Endothelial cell (in vitro differentiated cells): Measurements from ENCODE around the gene ECHS1. TPM values are rescaled to one million over a fixed set of nuclear protein-coding genes. Genes with fewer than 3 reads are reported as not detected.
A peak's percentile ranks its signal among the peaks of the same experiment; 100 is the strongest.

ENCODE experiments used
- DNase-seq: peaks from one replicate; pipeline ENCODE4 v3.0.0; 2021; ENCODE audit warnings: low spot score
- H3K27ac Mint-ChIP-seq: one replicate; pipeline ENCODE4 v1.8.0; 2021; ENCODE audit warnings: mixed read lengths, inconsistent platforms; ENCODE audit not compliant: unreplicated experiment
- H3K27me3 Mint-ChIP-seq: one replicate; pipeline ENCODE4 v1.8.0; 2021; ENCODE audit warnings: mild to moderate bottlenecking, moderate library complexity, mixed read lengths, inconsistent platforms; ENCODE audit not compliant: unreplicated experiment
- H3K36me3 Mint-ChIP-seq: one replicate; pipeline ENCODE4 v1.8.0; 2021; ENCODE audit warnings: mild to moderate bottlenecking, low read depth, mixed read lengths, inconsistent platforms; ENCODE audit not compliant: unreplicated experiment
- H3K4me1 Mint-ChIP-seq: one replicate; pipeline ENCODE4 v1.8.0; 2021; ENCODE audit warnings: mild to moderate bottlenecking, mixed read lengths, inconsistent platforms; ENCODE audit not compliant: unreplicated experiment
- H3K4me3 Mint-ChIP-seq: one replicate; pipeline ENCODE4 v1.8.0; 2021; ENCODE audit warnings: mild to moderate bottlenecking, mixed read lengths, inconsistent platforms; ENCODE audit not compliant: unreplicated experiment
- H3K9me3 Mint-ChIP-seq: one replicate; pipeline ENCODE4 v1.8.0; 2021; ENCODE audit warnings: mixed read lengths, inconsistent platforms; ENCODE audit not compliant: unreplicated experiment
- total RNA-seq: library from RNA; stranded (reverse); fragmentation: NEBNext Ultra II Directional; extraction: Animal tissue kit (Norgen Biotek cat#: 25700); gene quantifications from one replicate; pipeline ENCODE4 v1.2.1, GENCODE V29; 2021; ENCODE audit not compliant: unreplicated experiment
- TF ChIP-seq, protein P1 (sequence below): fragments of 200-600 bp; sonication (generic); IDR thresholded peaks from one replicate; pipeline ENCODE4 v1.5.0; 2021; ENCODE audit warnings: antibody characterized with exemption; ENCODE audit not compliant: unreplicated experiment

The ECHS1 gene
- total RNA-seq, 1 donor from 2014 or later, result 69.6 TPM

DNA sequence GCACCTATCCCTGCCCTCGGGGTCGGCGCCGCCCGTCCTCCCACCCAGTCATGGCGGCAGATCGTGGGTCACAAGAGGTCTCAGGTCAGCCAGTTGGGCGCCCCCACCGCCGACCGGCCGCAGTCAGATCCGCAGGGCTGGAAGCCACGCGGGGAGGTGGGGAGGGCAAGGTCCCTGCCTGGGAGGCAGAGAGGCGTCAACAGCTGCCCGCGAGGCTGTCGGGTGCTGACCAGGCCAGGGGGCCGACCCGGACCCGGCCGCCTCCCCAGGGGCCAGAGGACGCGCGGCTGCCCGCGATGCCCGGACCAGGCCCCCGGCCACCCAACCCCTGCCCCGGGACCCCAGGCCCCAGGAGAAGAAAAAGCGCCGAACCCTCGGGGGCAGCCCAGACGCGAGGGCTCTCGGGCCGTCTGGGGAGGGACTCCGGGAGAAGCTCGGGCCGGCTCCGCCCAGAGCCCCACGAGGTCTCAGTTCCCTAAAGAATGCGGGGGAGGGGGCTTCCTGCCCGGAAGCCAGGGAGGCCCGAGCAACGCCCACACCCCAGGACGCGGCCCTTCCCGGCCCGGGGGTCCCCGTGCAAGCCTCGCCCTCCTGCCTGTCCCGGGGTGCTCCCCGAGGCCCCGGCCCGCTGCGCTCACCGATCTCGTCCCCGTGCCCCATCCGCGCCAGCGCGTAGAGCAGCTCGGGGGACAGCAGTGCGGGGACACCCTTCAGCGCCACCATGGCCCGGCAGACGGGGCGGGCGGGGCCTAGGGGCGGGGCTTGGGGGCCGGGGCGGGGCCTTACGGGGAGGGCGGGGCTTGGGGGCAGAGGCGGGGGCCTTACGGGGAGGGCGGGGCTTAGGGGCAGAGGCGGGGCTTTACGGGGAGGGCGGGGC, 15.6 kb downstream of the ECHS1 start, which contains the start of gene FUOM:
TSS of gene FUOM (minus strand) at position 735 of the 877 bp plus-strand sequence. CDS start at position 723, 12 bp downstream.
- peaks cover 11% of the 10 kb centered on the region for H3K27me3 Mint-ChIP-seq
- peak; percentile 68 for DNase-seq
- H3K36me3 Mint-ChIP-seq, result peaks cover 11% of the 10 kb centered on the region
- TF ChIP-seq, protein P1, sequence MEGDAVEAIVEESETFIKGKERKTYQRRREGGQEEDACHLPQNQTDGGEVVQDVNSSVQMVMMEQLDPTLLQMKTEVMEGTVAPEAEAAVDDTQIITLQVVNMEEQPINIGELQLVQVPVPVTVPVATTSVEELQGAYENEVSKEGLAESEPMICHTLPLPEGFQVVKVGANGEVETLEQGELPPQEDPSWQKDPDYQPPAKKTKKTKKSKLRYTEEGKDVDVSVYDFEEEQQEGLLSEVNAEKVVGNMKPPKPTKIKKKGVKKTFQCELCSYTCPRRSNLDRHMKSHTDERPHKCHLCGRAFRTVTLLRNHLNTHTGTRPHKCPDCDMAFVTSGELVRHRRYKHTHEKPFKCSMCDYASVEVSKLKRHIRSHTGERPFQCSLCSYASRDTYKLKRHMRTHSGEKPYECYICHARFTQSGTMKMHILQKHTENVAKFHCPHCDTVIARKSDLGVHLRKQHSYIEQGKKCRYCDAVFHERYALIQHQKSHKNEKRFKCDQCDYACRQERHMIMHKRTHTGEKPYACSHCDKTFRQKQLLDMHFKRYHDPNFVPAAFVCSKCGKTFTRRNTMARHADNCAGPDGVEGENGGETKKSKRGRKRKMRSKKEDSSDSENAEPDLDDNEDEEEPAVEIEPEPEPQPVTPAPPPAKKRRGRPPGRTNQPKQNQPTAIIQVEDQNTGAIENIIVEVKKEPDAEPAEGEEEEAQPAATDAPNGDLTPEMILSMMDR, result no peak
- H3K9me3 Mint-ChIP-seq, result no peaks in the 10 kb centered on the region
- H3K4me1 Mint-ChIP-seq, result no peaks in the 10 kb centered on the region
- no peak within 1 kb of the TSS for H3K4me3 Mint-ChIP-seq
- H3K27ac Mint-ChIP-seq, result no peak within 1 kb of the TSS

DNA sequence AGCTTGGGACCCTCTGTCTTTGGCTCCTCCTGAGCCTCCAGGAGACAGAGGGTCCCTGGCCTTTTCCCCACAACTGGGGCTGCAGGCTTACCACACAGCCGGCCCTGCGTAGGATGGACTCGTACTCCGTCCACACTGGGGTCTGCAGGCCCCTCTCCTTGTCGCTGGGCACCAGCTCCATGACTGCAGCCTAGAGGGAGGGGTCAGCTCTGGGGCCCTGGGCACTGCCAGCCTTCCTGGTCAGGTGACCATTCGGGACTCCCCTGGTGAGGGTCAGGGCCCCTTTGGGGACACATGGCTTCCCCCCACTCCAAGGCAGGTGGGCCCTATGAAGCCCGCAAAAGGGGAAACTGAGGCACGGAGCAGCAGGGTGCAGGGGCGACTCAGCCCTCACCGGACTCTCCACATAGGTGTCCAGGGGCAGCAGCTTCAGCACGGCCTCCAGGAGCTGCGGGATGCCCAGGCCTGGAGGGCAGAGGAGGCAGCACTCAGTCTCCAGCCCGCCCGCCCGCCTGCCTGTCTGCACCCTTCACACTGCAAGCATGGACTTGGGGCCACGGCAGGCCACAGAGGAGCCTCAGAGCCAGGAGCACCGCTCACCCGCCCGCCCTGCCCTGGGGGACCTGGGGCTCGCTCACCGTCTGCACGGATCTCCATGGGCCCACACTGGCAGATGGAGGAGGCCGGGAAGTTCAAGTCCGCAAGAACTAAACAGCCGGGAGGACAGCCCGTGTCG, 16.4 kb downstream of the ECHS1 start:
- Mint-ChIP-seq H3K9me3 (no peaks in the 10 kb centered on the region), H3K4me3 (no peak overlapping the region), H3K27me3 (peaks cover 12% of the 10 kb centered on the region), H3K27ac (no peak overlapping the region), H3K36me3 (peaks cover 4% of the 10 kb centered on the region), H3K4me1 (no peaks in the 10 kb centered on the region)
- TF ChIP-seq, protein P1, result no peak
- DNase-seq, result no peak

DNA sequence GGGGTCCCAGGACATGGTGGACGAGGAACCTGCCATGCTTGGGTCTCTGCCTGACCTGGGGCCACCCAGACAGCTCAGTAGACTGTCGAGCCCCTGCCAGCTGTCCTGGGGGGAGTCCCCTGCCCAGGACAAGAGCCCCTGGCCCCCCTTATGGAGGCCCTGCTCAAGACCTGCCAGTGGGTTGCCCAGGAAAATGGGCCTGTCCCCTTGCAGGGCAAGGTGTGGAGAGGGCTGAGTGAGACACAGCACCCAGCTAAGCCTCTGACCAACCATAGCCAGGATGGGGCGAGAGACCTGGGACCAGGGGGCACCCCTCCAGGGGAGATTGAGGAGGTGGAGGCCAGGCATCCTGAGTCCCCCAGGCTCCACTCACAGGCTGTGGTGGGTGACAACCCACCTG, 17.2 kb downstream of the ECHS1 start:
- Mint-ChIP-seq H3K36me3 (no peaks in the 10 kb centered on the region), H3K27ac (no peak overlapping the region), H3K4me3 (no peak overlapping the region), H3K4me1 (no peaks in the 10 kb centered on the region), H3K27me3 (peaks cover 12% of the 10 kb centered on the region), H3K9me3 (no peaks in the 10 kb centered on the region)
- TF ChIP-seq, protein P1, result no peak
- no peak for DNase-seq

DNA sequence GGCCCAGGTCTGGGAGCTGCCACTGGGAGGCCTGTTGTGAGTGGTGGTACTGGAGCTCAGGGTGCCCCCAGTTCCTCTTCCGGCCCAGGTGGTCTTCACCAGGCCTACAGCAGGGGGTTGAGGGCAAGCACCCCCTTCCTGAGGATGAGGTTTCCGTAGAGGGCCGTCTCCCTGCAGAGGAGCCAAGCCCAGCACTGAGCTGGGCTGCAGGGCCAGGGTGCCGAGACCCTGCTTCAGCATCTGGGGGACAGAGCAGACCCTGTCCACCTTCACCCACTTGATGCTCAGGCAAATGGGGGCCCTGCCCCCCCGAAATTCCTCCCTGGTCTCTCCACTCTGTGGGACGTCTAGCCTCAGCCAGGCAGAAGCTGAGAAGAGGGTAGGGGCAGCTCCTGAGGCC, 17.9 kb downstream of the ECHS1 start:
- H3K4me1 Mint-ChIP-seq, result no peaks in the 10 kb centered on the region
- DNase-seq, result no peak
- H3K36me3 Mint-ChIP-seq, result no peaks in the 10 kb centered on the region
- no peak overlapping the region for H3K27ac Mint-ChIP-seq
- H3K4me3 Mint-ChIP-seq, result no peak overlapping the region
- TF ChIP-seq, protein P1, result no peak
- no peaks in the 10 kb centered on the region for H3K9me3 Mint-ChIP-seq
- H3K27me3 Mint-ChIP-seq, result peaks cover 12% of the 10 kb centered on the region
